Peyer's patch (tissue), 4 donors: Measurements from ENCODE around the gene MAPKBP1. TPM values are rescaled to one million over a fixed set of nuclear protein-coding genes. Genes with fewer than 3 reads are reported as not detected.

Experiments used
- DNase-seq, 3 donors: peaks; one replicate each; pipeline ENCODE4 v3.0.0-alpha.2; 2017 to 2019
- H3K27ac ChIP-seq, 4 donors: fragments of 200-600 bp; sonication (generic); one replicate each; pipeline ENCODE4 v1.5.1; 2016 to 2019
- H3K27me3 ChIP-seq, 2 donors: fragments of 200-600 bp; sonication (generic); one replicate each; pipeline ENCODE4 v1.5.1; 2019
- H3K36me3 ChIP-seq, 3 donors: fragments of 200-600 bp; sonication (generic); one replicate each; pipeline ENCODE4 v1.5.1; 2016 to 2019
- H3K4me1 ChIP-seq, 4 donors: fragments of 200-600 bp; sonication (generic); one replicate each; pipeline ENCODE4 v1.5.1; 2016 to 2019
- H3K4me3 ChIP-seq, 4 donors: fragments of 200-600 bp; sonication (generic); 1 replicate in 3 of 4; 2 replicates in 1 of 4; pipeline ENCODE4 v1.5.1; 2016 to 2019; ENCODE audit warnings: mild to moderate bottlenecking in 1 of 4
- H3K9me3 ChIP-seq, 4 donors: fragments of 200-600 bp; sonication (generic); one replicate each; pipeline ENCODE4 v1.5.1; 2016 to 2019; ENCODE audit warnings: mild to moderate bottlenecking in 1 of 4
- POLR2A ChIP-seq, 2 donors: fragments of 450-650 bp; IDR thresholded peaks; one replicate each; pipeline ENCODE4 v1.5.1; 2017; ENCODE audit warnings: antibody characterized with exemption in 2 of 2, mild to moderate bottlenecking in 2 of 2, moderate library complexity in 2 of 2
- total RNA-seq, 4 donors: library from RNA; depleted of rRNA; stranded (reverse); fragments of >200 nt; gene quantifications; one replicate each; pipeline ENCODE4 v1.1.0, GENCODE V29; 2016
- TF ChIP-seq, protein P1 (sequence below), 6 experiments: fragments of 450-650 bp in 4 of 6; fragments of 200-600 bp in 2 of 6; sonication (generic) in 1 of 6; IDR thresholded peaks; one replicate each; pipeline ENCODE4 v1.5.1; 2017 to 2019; ENCODE audit warnings: antibody characterized with exemption in 6 of 6, mild to moderate bottlenecking in 3 of 6, moderate library complexity in 1 of 6

Gene MAPKBP1
- total RNA-seq, 4 donors from 2014 or later, result 29.7 to 69.8 (median 48.7) TPM

DNA sequence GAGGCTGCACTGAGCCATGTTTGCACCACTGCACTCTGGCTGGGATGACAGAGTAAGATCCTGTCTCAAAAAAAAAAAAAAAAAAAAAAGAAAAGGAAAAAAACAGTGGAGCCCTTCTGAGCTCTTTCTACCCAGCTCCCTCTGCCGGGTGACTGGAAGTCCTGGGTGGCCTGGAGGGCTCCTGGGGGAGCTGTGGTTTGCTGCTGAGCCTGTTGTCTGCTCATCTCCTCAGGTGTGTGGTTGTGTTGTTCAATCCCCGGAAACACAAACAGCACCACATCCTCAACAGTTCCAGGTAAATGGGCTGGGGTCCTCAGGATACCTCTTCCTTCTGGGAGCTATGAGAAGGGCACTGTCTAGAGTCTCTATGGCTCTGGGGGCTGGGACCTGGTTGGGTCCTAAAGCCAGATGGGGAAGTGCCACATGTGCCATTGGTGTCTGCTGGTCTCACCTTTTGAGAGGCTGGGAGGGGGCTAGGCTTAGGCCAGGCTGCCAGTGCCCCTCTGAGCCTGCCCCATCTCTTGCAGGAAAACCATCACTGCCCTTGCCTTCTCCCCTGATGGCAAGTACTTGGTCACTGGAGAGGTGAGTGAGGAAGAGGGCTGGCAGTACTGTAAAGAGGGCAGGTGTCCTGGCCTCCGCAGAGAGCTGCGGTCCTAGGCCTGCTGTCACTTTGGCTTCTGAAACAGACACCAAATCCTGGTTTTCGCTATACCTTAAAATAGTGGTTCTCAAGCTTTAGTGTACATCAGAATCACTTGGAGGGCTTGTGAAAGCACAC is 36.6 kb downstream of the MAPKBP1 start:
- Histone ChIP-seq H3K27me3 (no peaks in the 10 kb centered on the region), H3K4me1 (no peaks in the 10 kb centered on the region), H3K27ac (no peak overlapping the region), H3K4me3 (no peak overlapping the region), H3K36me3 (peaks cover 0 to 26% (median 0%) of the 10 kb centered on the region in 3 donors), H3K9me3 (no peaks in the 10 kb centered on the region)
- TF ChIP-seq, protein P1, sequence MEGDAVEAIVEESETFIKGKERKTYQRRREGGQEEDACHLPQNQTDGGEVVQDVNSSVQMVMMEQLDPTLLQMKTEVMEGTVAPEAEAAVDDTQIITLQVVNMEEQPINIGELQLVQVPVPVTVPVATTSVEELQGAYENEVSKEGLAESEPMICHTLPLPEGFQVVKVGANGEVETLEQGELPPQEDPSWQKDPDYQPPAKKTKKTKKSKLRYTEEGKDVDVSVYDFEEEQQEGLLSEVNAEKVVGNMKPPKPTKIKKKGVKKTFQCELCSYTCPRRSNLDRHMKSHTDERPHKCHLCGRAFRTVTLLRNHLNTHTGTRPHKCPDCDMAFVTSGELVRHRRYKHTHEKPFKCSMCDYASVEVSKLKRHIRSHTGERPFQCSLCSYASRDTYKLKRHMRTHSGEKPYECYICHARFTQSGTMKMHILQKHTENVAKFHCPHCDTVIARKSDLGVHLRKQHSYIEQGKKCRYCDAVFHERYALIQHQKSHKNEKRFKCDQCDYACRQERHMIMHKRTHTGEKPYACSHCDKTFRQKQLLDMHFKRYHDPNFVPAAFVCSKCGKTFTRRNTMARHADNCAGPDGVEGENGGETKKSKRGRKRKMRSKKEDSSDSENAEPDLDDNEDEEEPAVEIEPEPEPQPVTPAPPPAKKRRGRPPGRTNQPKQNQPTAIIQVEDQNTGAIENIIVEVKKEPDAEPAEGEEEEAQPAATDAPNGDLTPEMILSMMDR (IDR thresholded peaks at IDR 0.05), result no peak
- TF ChIP-seq POLR2A (IDR thresholded peaks at IDR 0.05), result no peak
- DNase-seq, result no peak

DNA sequence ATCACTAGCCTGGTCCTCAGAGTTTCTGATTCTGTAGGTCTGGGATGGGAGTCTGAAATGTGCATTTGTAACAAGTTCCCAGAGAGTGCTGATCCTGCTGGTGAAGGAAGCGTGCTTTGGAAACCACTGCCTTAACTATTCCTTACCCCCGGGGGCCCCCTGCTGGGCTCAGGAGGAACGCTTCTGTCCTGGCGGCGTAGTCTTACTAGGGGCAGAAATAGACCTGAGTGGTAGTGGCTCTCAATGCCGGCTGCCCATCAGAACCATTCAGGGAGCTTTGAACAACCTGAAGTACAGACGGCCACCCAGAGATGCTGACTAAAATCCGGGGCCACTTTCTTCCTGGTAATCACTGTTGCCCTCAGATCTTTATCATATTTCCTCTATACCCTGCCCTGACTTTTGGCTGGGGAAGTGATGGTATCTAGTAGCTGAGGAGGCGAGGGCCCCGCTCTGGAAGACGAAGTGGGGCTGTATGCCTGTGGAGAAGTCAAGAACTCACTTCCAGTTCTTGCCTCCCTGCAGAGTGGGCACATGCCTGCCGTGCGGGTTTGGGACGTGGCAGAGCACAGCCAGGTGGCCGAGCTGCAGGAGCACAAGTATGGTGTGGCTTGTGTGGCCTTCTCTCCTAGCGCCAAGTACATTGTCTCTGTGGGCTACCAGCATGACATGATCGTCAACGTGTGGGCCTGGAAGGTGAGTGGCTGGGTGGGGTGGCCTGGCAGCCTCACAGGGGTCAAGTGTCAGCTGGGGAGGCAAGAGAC is 37.3 kb downstream of the MAPKBP1 start:
- H3K27ac ChIP-seq, result no peak overlapping the region
- no peaks in the 10 kb centered on the region for H3K4me1 ChIP-seq
- no peak overlapping the region for H3K4me3 ChIP-seq
- no peaks in the 10 kb centered on the region for H3K27me3 ChIP-seq
- DNase-seq, result peak; percentile 80 to 92 (median 86)
- peaks cover 0 to 29% (median 0%) of the 10 kb centered on the region in 3 donors for H3K36me3 ChIP-seq
- TF ChIP-seq, protein P1 (IDR thresholded peaks at IDR 0.05), result peak; percentile 82 to 93 (median 92)
- no peak for TF ChIP-seq POLR2A (IDR thresholded peaks at IDR 0.05)
- H3K9me3 ChIP-seq, result no peaks in the 10 kb centered on the region

DNA sequence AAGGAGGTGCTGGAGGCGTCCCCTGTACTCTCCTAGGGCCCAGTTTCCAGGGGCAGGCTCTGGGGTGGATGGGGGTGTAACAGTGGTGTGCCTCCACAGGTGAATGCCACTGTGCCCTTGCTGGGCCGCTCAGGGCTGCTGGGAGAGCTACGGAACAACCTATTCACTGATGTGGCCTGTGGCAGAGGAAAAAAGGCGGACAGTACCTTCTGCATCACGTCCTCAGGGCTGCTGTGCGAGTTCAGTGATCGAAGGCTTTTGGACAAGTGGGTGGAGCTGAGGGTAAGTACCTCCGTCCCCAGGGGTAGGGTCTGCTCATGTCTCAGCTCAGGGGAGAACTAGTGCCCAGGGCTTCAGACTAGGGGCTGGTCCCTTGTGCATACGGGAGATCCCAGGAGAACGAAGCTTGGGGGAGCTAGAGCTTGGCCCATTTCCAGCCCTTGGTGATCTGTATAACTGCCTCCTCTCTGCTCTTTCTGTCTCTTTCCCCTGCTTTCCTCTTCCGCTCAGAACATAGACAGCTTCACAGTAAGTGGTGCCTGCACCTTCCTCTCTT is 38.6 kb downstream of the MAPKBP1 start:
- no peak overlapping the region for H3K27ac ChIP-seq
- TF ChIP-seq, protein P1 (IDR thresholded peaks at IDR 0.05), result no peak
- DNase-seq, result no peak
- H3K4me1 ChIP-seq, result no peaks in the 10 kb centered on the region
- H3K36me3 ChIP-seq, result peaks cover 0 to 39% (median 0%) of the 10 kb centered on the region in 3 donors
- no peaks in the 10 kb centered on the region for H3K9me3 ChIP-seq
- H3K27me3 ChIP-seq, result no peaks in the 10 kb centered on the region
- H3K4me3 ChIP-seq, result no peak overlapping the region

- Histone ChIP-seq H3K4me3 (no peak overlapping the region), H3K27me3 (no peaks in the 10 kb centered on the region), H3K9me3 (no peaks in the 10 kb centered on the region), H3K36me3 (peaks cover 0 to 44% (median 0%) of the 10 kb centered on the region in 3 donors), H3K4me1 (no peaks in the 10 kb centered on the region), H3K27ac (no peak overlapping the region)
- TF ChIP-seq, protein P1 (IDR thresholded peaks at IDR 0.05), result no peak
- no peak for TF ChIP-seq POLR2A (IDR thresholded peaks at IDR 0.05)
- DNase-seq, result no peak
Measured at GRCh38 chr15:41813426-41813825, 39.1 kb downstream of the MAPKBP1 start.

GRCh38 chr15:41814534-41814933 is 40.2 kb downstream of the MAPKBP1 start:
- no peak overlapping the region for H3K27ac ChIP-seq
- no peaks in the 10 kb centered on the region for H3K4me1 ChIP-seq
- peaks cover 0 to 55% (median 0%) of the 10 kb centered on the region in 3 donors for H3K36me3 ChIP-seq
- no peaks in the 10 kb centered on the region for H3K27me3 ChIP-seq
- no peak for DNase-seq
- no peak overlapping the region for H3K4me3 ChIP-seq
- H3K9me3 ChIP-seq, result no peaks in the 10 kb centered on the region
- TF ChIP-seq, protein P1 (IDR thresholded peaks at IDR 0.05), result no peak
- TF ChIP-seq POLR2A (IDR thresholded peaks at IDR 0.05), result no peak
